Limb (tissue), 2 donors: ENCODE data around the gene CISTR.
"Not testable (repeated sequence)": the region's sequence is repeated elsewhere in the genome, so short reads cannot be mapped to it uniquely, and the experiment has no call there.

Source experiments
- DNase-seq, 2 donors: peaks; one replicate each; pipeline ENCODE4 v3.0.0-alpha.2; 2016; ENCODE audit errors: extremely low spot score in 2 of 2

Gene CISTR

GRCh38 chr12:53764615-53765014 lies 12.8 kb upstream of the CISTR start:
- DNase-seq = no peak

DNA sequence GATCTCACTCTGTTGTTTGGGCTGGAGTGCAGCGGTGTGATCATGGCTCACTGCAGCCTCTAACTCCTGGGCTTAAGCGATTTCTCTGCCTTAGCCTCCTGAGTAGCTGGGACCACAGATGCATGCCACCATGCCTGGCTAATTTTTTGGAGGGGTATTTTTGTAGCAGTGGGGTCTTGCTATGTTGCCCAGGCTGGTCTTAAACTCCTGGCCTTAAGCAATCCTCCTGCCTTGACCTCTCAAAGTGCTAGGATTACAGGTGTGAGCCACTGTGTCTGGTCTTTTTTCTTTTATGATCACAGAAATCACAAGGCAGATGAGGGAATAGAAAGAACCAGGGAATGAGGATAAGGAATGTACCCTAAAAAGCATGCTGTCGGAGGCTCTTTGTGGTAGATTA lies 11.0 kb upstream of the CISTR start:
- DNase-seq = not testable (repeated sequence)

DNA sequence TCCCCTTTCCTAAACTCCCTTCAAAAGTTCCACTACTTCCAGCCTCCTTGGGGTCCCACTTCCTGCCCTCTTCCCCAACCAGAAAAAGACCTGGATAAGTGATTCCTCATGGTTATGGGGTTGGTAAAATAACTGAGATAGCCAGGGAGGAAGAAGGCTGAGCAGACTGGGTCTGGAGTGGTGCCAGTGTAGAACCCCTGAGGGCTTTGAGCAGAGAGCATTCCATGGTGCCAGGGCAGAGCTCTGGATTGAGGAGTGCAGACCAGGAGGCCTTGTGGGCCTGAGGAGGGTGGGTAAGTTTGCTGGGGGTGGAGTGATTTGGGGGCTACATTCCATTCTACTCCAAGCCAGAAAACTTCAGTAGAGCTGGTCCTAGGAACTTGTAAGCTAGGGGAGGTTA lies 9.5 kb upstream of the CISTR start:
- DNase-seq = no peak

DNA sequence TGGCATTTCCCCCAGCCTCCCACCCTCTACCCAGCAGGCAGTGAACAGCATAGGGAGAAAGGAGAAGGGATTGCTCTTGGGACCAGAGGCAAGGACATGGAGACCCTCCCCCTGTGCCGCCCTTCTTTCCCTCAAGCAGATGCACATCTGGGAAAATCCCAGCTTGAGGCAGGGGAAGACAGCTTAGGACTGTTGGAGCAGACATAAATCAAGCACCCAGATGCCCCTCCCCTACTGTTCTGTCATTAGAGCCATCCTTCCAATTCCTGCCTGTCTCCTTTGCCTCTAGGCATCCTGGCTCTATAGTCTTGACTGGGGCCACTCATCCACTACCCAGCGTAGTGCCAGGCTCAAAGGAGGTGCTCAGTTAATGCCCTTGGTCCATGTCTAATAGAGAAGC lies 7.5 kb upstream of the CISTR start:
- DNase-seq = no peak

- no peak for DNase-seq
These were observed 6.9 kb upstream of the CISTR start for GRCh38 chr12:53758730-53759103.

DNA sequence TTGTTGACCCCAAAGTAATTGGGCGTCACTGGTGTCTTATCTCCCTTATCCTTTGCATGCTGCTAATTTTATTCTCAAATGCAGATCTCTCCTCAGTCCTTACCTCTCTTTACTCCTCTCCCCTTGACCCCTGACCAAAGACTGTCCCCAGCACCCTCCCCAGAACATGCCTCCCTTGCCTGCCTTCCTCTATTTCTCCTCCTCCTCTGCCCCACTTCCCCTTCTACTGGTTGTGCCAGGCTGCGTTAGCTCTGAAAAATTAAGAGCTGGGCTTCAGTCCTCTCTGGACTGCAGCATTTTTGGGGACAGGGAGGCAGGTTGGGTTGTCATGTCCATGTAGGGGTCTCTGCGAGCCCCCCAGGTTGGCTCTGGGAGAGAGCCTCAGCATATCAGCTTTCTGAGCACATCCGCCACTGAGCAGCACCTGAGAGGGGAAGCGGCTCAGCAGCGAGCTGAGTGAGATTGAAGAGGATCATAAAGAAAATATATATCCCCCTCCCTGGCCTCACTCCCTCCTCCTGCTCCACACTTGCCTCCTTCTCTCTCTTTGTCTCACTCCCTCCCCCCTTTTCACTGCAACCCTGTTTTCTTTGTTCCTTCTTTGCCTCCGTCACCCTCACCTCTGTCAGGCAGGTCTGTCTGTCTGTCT lies 6.4 kb upstream of the CISTR start:
- DNase-seq = no peak

DNA sequence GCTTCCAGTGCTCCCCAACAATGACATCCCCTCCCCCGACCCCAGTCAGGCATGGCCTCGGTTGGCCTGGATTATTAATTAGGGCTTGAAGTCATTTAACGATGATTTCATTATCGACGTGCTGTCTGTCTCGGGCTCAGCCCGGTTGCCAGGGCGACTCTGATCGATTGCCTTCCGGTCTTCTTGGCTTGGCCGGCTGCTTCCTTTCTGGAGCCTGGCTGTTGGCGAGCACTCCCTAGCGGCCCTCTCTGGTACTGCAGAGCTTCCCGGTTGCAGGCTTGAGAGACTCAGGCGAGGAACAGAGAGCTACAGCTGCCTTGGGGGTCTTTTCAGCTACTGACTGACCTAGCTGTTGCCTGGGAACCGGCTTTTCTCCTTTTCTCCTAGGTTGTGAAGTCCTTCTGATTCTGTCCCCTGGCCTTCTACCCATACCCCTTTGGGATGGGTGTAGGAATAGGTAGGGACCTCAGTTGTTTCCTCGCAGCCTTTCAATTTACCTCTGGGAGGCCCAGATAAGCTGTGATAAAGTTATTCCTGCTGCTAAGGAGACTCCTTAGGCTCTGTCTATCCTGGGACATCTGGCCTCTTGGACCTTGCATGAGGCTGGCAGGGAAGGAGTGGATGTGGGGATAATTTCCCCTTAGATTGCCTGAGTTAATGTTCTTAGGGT lies 5.5 kb upstream of the CISTR start:
- peak; percentile 66 to 89 for DNase-seq

DNA sequence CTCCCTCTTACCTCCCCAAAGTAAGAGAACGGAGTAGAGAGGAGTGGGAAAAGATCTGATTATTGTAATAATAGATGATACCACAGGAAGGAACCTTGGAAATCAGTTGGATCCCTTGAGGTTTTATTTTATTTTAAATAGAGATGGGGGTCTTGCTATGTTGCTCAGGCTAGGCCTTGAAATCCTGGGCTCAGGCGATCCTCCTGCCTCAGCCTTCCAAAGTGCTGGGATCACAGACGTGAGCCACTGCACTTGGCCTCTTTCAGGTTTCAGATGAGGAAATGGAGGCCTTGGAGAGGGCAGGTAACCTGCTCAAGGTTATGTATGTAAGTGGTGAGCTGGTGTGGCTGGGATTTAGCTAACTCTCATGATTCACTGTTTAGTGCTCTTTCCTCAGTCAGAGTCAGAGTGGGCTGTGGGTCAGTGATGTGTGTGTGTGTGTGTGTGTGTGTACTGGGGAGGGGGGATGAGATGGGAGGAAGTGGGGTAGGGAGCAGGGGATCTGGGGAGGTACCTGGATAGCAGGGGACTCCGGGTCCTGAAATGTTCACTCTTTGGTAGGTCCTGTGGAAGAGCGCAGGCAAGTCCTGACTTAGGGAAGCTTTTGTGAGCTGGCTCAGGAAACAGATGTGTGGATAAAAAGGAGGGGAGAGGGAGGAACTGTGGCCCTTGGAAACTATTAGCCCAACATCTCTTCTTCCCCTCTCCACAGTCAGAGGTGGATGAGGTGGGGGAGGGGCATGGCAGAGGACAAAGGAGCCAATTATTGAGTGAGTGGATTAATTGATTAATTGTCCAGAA lies 4.7 kb upstream of the CISTR start:
- DNase-seq = no peak

DNA sequence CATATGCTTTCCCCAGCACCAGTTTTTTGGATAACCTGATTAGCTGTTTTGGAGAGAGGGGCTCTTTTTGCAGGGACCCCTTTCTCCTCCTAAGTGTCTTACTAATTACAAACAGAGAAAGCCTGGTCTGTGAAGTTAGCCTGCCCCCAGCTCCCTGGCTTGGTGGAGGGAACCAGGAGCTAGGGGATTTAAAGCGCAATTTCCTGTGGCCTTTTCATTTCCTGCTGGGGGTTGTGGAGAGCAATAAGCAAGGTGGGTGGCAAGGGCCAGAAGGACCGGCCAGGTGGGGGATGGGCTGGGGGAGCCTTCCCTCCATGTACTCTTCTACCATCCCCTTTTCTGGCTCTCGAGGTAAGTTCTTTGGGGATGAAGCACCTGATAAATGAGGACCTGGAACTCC lies 4.1 kb upstream of the CISTR start:
- DNase-seq = no peak

DNA sequence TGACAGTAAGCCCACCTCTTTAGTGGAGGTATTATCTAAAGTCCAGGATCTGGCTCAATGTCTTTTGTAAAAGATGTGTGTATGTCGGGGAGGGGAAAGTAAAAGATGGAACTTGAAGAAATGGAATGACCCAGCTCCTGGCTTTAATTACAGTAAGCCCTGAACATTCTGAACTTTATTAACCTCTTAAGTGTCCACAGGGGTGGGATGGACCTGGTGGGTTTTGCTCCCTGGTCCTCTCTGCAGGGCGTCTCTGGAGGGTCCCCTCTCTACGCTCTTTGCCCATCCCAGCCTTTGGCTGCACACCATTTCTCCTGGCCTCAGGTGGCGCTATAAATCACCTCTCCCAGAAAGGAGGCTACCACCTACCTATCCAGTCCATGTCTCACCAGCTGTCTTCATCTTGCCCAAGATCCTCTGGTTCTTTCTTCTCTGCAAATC lies 3.7 kb upstream of the CISTR start:
- DNase-seq = no peak

GRCh38 chr12:53754633-53755264 lies 3.0 kb upstream of the CISTR start:
- no peak for DNase-seq

DNA sequence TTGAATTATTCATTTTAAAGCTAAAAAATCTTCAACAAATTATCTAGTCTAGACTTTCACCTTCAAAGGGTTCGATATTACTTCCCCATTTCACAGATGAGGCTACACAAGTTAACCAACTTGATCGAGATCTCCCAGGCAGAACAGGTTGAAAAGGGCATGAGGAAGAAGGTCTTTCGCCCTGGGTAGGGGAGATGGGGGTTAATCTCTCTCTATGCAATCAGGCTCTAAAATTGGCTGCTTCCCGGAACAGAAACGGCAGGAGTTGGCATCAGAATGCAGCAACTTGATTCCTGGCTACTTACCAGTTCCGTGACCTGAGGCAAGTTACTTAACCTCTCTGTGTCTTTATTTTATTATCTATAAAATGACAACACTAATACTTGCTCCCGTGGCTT lies 2.4 kb upstream of the CISTR start:
- DNase-seq = no peak

DNA sequence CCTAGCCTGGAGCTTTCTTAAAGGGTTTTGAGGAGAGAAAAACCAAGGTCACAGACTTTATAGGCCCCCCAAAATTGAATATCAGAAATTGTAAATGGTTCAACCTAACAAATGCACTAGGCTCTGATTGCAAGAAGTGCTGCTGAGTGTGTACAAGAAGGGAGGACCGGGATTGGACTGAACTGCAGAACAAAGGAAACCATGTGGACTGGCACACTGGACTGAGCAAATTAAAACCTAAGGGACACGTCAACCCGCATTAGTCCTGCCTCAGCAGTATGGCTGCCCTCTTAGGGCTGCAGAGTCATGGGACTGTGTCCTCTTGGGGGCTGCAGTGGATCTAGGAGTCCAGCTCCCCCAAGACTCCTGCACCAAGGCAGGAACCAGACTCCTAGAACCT lies 842 bp upstream of the CISTR start:
- no peak for DNase-seq

DNA sequence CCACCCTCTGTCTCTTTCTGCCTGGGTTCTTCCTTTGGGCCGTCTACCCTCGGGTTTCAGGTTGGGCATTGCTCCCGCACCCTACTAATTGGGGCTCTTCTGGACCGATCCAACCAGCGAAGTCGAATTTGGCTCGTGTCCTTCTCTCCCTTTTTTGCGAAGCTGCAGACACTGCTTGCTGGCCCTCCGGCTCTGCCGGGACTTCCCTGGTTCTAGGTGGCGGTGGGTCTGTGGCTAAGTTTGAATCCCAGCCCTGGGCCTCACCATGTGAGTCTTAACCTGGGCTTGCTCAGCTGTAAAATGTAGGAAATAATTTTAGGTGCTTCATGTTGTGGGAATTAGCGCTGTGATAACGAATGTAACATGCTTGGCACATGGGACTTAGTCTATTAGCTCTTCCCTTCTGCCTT lies 418 bp upstream of the CISTR start:
- no peak for DNase-seq

DNA sequence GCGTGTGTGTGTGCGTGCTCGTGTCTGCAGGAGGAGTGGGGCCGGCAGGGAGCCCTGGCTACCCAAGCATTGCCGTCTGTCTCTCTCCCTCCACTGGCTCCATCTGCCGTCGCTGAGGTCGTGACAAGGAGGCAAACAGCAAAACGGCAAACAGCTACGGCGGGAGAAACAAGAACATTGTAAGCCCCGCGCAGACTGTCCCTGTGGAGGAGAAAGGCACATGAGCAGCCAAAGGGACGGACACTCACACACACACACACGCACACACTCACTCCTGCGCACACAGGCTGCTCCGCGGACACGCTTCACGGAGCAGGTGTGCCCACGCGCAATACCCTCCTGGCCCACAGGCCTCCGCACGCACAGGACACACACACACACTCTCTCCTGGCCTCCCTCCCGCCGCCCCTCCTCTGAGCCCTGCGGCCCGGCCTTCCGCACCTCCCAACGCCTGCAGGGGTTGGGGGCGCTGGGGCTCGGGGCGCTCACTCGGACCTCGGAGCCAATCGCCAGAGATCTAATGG lies 905 bp downstream of the CISTR start:
- peak in 1 of 2 donors; percentile 73 for DNase-seq

DNA sequence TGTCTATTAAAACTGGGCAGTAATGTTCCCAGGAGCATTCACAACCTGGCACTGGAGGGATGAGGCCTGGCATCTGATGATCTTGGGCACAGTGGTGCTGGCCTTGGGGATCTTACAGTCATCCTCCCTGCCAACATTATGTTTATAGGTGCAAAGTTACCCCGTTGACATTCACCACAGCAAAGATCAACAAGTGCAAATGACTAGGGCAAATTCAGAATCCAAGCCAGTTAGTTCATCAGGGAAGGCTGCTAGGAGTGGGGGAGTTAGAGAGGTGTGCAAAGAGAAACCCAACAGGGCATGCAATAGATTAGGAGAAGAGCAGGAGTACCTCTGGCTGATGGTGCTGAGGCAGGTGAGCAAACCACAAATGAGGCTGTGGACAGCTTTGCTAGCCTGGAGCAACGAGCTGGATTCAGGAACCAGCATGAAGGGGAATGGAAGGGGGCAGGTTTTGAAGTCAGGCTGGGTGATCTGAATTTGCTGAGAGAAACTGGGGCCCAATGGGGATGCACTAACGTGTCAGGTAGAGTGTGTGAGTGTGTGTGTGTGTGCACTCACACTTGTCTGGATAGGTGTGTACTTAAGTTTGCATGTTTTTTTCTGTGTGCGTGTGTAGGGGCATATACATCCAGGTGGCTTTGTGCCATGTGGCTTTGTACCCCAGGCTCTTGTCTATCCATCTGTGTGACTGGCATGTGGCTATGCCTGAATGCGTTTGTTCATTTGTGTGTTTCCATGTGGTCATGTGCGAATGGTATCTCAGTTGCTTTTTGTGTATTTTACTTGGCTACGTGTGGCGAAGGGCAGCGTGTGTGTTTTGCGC lies 1.6 kb downstream of the CISTR start:
- DNase-seq = no peak

- no peak for DNase-seq
These were observed 3.5 kb downstream of the CISTR start for GRCh38 chr12:53748072-53748840.

DNA sequence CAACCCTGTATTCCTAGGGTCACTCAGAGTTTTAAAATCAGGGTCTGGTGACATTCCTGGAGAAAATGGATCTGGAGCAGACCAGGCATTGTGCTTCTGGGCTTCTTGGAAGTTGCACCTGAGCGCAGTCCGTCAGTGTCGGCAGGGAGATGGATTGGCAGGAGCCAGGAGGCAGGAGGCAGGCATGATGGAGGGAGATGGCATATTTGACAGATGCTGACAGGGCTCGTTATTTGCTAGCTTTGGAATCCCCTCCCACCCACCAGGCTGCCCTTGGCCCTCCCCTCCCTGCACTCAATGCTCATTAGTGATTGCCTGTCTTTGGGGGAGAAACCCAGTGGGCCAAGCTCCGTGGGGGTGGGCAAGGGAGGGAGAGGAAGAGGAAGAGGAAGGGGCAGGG lies 4.7 kb downstream of the CISTR start:
- DNase-seq = no peak

GRCh38 chr12:53746592-53747092 lies 5.1 kb downstream of the CISTR start:
- DNase-seq = peak; percentile 96

- DNase-seq = no peak
These were observed 7.0 kb downstream of the CISTR start for GRCh38 chr12:53744751-53745150.
